ENCODE results near the gene ENAH.

DNA sequence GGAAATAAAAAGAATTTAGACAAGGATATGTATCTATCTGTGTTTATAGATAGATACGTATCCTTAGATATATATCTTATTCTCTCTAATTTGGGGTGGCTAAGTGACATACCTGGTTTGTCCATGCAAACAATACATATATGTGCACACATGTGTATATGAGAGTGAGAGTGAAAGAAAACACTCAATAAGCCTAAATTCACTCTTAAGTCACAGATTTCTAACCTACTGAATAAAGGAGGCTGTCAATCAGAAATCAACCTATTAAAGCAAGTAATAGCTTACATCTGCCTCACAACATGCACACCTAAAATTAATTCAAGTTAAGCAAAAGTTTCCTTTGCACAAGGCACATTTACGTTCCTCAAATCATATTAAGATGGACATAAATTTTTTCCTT lies 118.2 kb downstream of the ENAH start:
- TF ChIP-seq, protein P1, sequence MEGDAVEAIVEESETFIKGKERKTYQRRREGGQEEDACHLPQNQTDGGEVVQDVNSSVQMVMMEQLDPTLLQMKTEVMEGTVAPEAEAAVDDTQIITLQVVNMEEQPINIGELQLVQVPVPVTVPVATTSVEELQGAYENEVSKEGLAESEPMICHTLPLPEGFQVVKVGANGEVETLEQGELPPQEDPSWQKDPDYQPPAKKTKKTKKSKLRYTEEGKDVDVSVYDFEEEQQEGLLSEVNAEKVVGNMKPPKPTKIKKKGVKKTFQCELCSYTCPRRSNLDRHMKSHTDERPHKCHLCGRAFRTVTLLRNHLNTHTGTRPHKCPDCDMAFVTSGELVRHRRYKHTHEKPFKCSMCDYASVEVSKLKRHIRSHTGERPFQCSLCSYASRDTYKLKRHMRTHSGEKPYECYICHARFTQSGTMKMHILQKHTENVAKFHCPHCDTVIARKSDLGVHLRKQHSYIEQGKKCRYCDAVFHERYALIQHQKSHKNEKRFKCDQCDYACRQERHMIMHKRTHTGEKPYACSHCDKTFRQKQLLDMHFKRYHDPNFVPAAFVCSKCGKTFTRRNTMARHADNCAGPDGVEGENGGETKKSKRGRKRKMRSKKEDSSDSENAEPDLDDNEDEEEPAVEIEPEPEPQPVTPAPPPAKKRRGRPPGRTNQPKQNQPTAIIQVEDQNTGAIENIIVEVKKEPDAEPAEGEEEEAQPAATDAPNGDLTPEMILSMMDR (IDR thresholded peaks at IDR 0.05; ENCODE audit: low read depth, low read length, poor library complexity, severe bottlenecking): no peak
- no peak for TF ChIP-seq EZH2phosphoT487 (IDR thresholded peaks at IDR 0.05; ENCODE audit: borderline replicate concordance, low read length)
